ENCODE results near the gene G0S2. TPM values are rescaled to one million over a fixed set of nuclear protein-coding genes. Genes with fewer than 3 reads are reported as not detected.

Gene G0S2
- total RNA-seq, 1 donor from 2014 or later, result 187 TPM

DNA sequence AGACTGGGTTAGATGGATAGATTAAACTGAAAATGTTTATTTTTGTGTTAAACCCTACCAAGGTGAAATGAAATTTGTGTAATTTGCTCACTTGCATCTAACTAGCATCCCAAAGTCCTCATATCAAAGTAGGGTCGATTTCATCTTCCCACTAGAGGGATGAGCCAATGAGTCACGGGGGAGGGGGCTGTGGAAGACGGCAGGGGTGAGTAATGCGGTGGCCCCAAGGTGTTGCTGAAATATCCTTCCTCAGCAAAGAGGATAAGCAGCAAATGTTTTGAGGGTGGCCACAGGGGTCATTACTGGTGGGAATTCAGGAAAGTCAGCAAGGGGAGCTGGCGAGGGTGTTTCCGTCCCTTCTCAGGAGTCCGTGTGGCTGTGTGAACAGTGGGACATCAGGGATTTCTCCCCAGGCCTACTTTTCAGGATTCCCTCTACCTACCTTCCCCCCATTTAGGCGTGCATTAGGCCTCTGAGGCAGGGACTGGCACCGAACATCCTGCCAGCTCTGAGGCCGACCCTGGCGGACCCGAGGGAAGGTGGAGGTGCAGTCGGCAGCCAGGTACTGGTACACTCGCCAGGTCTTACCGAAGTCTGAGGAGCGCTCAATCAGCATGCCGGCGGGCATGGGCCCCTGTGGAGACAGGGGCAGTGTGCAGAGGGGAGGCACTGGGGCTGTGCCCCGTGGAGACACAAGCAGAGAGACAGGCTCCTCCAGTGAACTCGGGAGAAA, 41.0 kb upstream of the G0S2 start:
- intact Hi-C loops (cut with DNase I), result no loop called here
- Histone ChIP-seq H3K27ac (no peak overlapping the region), H3K4me3 (no peak overlapping the region), H3K27me3 (no peaks in the 10 kb centered on the region), H3K4me1 (no peaks in the 10 kb centered on the region), H3K36me3 (no peaks in the 10 kb centered on the region), H3K9me3 (no peaks in the 10 kb centered on the region)
- TF ChIP-seq, protein P1, sequence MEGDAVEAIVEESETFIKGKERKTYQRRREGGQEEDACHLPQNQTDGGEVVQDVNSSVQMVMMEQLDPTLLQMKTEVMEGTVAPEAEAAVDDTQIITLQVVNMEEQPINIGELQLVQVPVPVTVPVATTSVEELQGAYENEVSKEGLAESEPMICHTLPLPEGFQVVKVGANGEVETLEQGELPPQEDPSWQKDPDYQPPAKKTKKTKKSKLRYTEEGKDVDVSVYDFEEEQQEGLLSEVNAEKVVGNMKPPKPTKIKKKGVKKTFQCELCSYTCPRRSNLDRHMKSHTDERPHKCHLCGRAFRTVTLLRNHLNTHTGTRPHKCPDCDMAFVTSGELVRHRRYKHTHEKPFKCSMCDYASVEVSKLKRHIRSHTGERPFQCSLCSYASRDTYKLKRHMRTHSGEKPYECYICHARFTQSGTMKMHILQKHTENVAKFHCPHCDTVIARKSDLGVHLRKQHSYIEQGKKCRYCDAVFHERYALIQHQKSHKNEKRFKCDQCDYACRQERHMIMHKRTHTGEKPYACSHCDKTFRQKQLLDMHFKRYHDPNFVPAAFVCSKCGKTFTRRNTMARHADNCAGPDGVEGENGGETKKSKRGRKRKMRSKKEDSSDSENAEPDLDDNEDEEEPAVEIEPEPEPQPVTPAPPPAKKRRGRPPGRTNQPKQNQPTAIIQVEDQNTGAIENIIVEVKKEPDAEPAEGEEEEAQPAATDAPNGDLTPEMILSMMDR (IDR thresholded peaks at IDR 0.05), result no peak
- no peak for TF ChIP-seq POLR2A (IDR thresholded peaks at IDR 0.05)
- no peak for DNase-seq (ENCODE audit: extremely low spot score in 2 of 2)

DNA sequence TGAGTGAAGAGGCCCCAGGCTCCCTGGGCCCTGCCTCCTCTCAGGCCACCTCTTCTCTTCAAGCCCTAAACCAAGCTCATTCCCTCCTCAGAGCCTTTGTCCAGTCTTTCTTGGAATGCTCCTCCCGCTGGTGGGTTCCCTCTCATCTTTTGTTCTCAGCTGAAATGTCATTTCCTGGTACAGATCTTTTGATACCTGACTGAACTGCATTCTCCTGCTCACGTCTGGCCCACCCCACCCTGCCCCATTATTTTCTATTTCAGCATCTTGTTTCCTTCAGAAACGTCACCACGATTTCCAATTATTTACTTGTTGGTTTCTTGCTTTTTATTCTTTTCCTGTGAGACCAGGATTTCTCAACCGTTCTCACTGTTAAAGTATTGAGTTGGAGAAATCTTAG, 39.4 kb upstream of the G0S2 start:
- Histone ChIP-seq H3K4me1 (no peaks in the 10 kb centered on the region), H3K36me3 (no peaks in the 10 kb centered on the region), H3K9me3 (no peaks in the 10 kb centered on the region), H3K27me3 (no peaks in the 10 kb centered on the region), H3K4me3 (no peak overlapping the region), H3K27ac (no peak overlapping the region)
- no peak for DNase-seq (ENCODE audit: extremely low spot score in 2 of 2)
- TF ChIP-seq, protein P1 (IDR thresholded peaks at IDR 0.05), result no peak
- TF ChIP-seq POLR2A (IDR thresholded peaks at IDR 0.05), result no peak
- no peak for TF ChIP-seq POLR2AphosphoS5 (IDR thresholded peaks at IDR 0.05; ENCODE audit: insufficient read depth in 1 of 2, low read depth in 1 of 2)
- intact Hi-C loops (cut with DNase I), result no loop called here

DNA sequence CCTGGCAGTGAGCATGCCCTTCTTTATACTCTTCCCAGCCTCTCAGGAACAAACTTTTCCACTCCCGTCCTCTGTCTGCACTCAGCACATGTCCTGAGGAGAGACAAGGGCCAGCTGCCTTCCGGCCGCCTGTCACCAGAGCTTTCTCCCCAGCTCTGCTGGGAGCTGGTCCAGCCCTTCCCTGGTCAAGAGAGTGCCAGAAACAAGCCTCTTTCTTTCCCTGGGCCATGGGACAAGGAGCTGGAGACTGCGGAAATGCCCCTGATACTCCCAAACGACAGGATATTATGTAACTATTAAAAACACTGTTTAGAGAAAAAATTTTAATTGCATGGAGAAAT, 33.4 kb upstream of the G0S2 start:
- no peak for DNase-seq (ENCODE audit: extremely low spot score in 2 of 2)
- Histone ChIP-seq H3K27ac (peak overlapping the region; percentile 80), H3K9me3 (no peaks in the 10 kb centered on the region), H3K4me3 (no peak overlapping the region), H3K36me3 (no peaks in the 10 kb centered on the region), H3K4me1 (peaks cover 45% of the 10 kb centered on the region), H3K27me3 (no peaks in the 10 kb centered on the region)
- TF ChIP-seq POLR2AphosphoS5 (IDR thresholded peaks at IDR 0.05; ENCODE audit: insufficient read depth in 1 of 2, low read depth in 1 of 2), result peak; percentile 56 to 66
- TF ChIP-seq POLR2A (IDR thresholded peaks at IDR 0.05), result no peak
- intact Hi-C loops (cut with DNase I), result no loop called here

DNA sequence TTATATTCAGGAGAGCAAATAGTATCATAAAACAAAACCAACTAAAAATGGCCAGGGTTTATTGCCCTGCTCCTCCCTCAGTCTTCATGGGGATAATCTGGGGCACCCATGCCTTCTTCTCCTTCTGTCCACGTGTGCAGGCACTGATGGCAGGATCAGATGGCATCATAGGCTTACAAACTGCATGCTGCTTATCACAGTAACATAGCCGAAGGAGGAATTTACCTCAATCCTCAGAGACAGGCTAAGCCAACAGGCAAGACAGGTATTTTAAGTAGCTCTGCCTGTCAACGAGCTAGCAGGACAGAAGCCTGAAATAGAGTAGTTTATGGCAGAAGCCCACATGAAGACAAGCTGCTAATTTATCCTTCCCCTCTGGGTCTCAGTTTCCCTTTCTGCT, 32.4 kb upstream of the G0S2 start:
- intact Hi-C loops (cut with DNase I), result no loop called here
- peak overlapping the region; percentile 80 for H3K27ac ChIP-seq

DNA sequence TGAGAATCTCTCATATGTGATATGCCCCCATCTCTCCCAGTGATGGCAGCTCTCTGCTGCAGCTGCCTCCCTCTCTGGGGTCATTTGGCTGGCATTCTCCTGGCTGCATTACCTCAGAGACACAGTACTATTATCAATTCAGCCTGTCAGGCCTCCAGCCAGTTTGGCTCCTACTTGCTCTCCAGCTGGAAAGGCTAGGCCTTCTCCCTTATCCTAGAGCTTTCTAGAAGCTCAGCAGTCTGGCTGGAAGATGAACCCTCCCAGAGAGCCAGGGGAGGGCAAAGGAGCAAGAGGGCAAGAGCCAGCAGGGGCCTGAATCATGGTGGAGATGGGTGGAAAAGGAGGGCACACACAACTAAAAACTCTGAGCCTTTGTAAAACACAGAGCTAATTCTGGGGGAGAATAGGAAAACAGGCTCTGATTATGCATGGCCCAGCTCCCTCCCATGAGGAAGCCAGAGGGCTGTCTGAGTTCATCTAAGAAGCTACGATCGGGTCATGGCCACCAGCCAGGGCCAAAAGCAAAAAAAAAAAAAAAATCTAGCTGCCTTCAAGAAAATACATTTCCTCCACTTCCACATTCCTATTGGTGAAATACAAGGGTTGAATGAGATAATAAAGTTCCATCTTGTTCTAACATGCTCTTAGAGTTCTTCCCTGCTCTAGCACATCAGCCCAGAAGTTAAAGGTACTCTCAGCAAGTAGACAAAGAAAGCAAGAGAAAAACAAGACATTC, 31.8 kb upstream of the G0S2 start:
- no peak for DNase-seq (ENCODE audit: extremely low spot score in 2 of 2)
- Histone ChIP-seq H3K4me1 (peaks cover 61% of the 10 kb centered on the region), H3K9me3 (no peaks in the 10 kb centered on the region), H3K4me3 (no peak overlapping the region), H3K27ac (peak overlapping the region; percentile 80), H3K36me3 (no peaks in the 10 kb centered on the region), H3K27me3 (no peaks in the 10 kb centered on the region)
- intact Hi-C loops (cut with DNase I), result no loop called here
- TF ChIP-seq POLR2AphosphoS5 (IDR thresholded peaks at IDR 0.05; ENCODE audit: insufficient read depth in 1 of 2, low read depth in 1 of 2) (peak in 1 of 2 donors; percentile 73), POLR2A (IDR thresholded peaks at IDR 0.05) (no peak)

More for the DNA sequence above, 32.4 kb upstream of the G0S2 start:
- DNase-seq (ENCODE audit: extremely low spot score in 2 of 2), result no peak
- Histone ChIP-seq H3K9me3 (no peaks in the 10 kb centered on the region), H3K4me1 (peaks cover 55% of the 10 kb centered on the region), H3K27me3 (no peaks in the 10 kb centered on the region), H3K4me3 (no peak overlapping the region), H3K36me3 (no peaks in the 10 kb centered on the region)
- TF ChIP-seq POLR2AphosphoS5 (IDR thresholded peaks at IDR 0.05; ENCODE audit: insufficient read depth in 1 of 2, low read depth in 1 of 2), result no peak
- no peak for TF ChIP-seq POLR2A (IDR thresholded peaks at IDR 0.05)
- TF ChIP-seq, protein P1 (IDR thresholded peaks at IDR 0.05), result no peak
